ENCODE measurements around the gene MAP3K1. TPM values are rescaled to one million over a fixed set of nuclear protein-coding genes. Genes with fewer than 3 reads are reported as not detected.

Gene MAP3K1
- total and polyA plus RNA-seq, 2 experiments from 2014 or later = 9.5 to 14.4 TPM

- TF ChIP-seq ZNF462 (CRISPR knock-in tag; IDR thresholded peaks at IDR 0.05) (no peak), ZNF331 (CRISPR knock-in tag; IDR thresholded peaks at IDR 0.05; ENCODE audit: low read depth) (no peak), NANOG (IDR thresholded peaks at IDR 0.05; ENCODE audit: borderline replicate concordance) (no peak), CREB1 (CRISPR knock-in tag; IDR thresholded peaks at IDR 0.05; ENCODE audit: low read depth) (no peak), STAT1 (IDR thresholded peaks at IDR 0.05; ENCODE audit: unreplicated experiment) (no peak), EZH2 (IDR thresholded peaks at IDR 0.05; ENCODE audit: low read depth, unreplicated experiment) (no peak)
Observed at GRCh38 chr5:56808211-56808610, 7.1 kb upstream of the MAP3K1 start (continued).

- Mint-ChIP-seq H3K27me3 (ENCODE audit: insufficient read depth, low read depth, poor library complexity) (peaks cover 8% of the 10 kb centered on the region), H3K4me1 (peaks cover 15% of the 10 kb centered on the region; the same call in 2 of the 3 replicates), H3K4me3 (no peak overlapping the region), H3K36me3 (ENCODE audit: low read depth) (no peaks in the 10 kb centered on the region), H3K27ac (no peak overlapping the region), H3K9me3 (no peaks in the 10 kb centered on the region)
- peaks cover 25% of the 10 kb centered on the region for H3K27me3 ChIP-seq (ENCODE audit: insufficient read depth)
- no peak overlapping the region for H3K4me3 ChIP-seq
- TF ChIP-seq EZH2phosphoT487 (IDR thresholded peaks at IDR 0.05; ENCODE audit: unreplicated experiment) = no peak
- no peak for TF ChIP-seq POLR2AphosphoS5 (IDR thresholded peaks at IDR 0.05; ENCODE audit: low read depth)
- TF ChIP-seq ZNF114 (CRISPR knock-in tag; IDR thresholded peaks at IDR 0.05) = no peak
- DNase-seq (ENCODE audit: low spot score) (no peak), ATAC-seq (no peak)
- H3K4me1 ChIP-seq (ENCODE audit: insufficient read depth) = peaks cover 15% of the 10 kb centered on the region
- no peaks in the 10 kb centered on the region; the same call in 1 of the 2 replicates for H3F3A ChIP-seq (replicated peaks; ENCODE audit: low read depth)
- no peaks in the 10 kb centered on the region for H4K20me1 ChIP-seq (replicated peaks; ENCODE audit: insufficient read depth)
- H3K9me2 ChIP-seq (ENCODE audit: insufficient read depth) = no peaks in the 10 kb centered on the region
- H3K27ac ChIP-seq (ENCODE audit: low read depth) = no peak overlapping the region
- no peak overlapping the region for H2AFZ ChIP-seq
- no peaks in the 10 kb centered on the region for H3K79me2 ChIP-seq (replicated peaks; ENCODE audit: insufficient read depth)
- no peaks in the 10 kb centered on the region for H3K36me3 ChIP-seq (ENCODE audit: insufficient read depth)
- no peak overlapping the region for H3K4me2 ChIP-seq
Observed at GRCh38 chr5:56810826-56811225, 4.5 kb upstream of the MAP3K1 start.

All from GM23338 (cell line).